Adrenal gland (tissue), 12 donors: ENCODE data around the gene UBE2E2. TPM values are rescaled to one million over a fixed set of nuclear protein-coding genes. Genes with fewer than 3 reads are reported as not detected.

Source experiments
- DNase-seq, 7 donors: peaks; one replicate each; pipeline ENCODE4 v3.0.0-alpha.2; 2019 to 2020
- H3K27ac ChIP-seq, 5 donors: fragments of 200-600 bp; sonication (generic) in 4 of 5; 1 replicate in 3 of 5; 2 replicates in 2 of 5; pipeline versions ENCODE4 v1.5.1 to v1.8.0; 2016 to 2020; ENCODE audit warnings: mild to moderate bottlenecking in 1 of 5
- H3K27me3 ChIP-seq: fragments of 200-600 bp; 2 replicates; pipeline ENCODE4 v1.8.0; 2021
- H3K36me3 ChIP-seq, 2 donors: fragments of 200-600 bp; replicated peaks in 1 of 2; 1 replicate in 1 of 2; 2 replicates in 1 of 2; pipeline versions ENCODE4 v1.5.1 to v1.8.0; 2018 to 2022
- H3K4me1 ChIP-seq, 2 donors: fragments of 200-600 bp; replicated peaks in 1 of 2; 1 replicate in 1 of 2; 2 replicates in 1 of 2; pipeline versions ENCODE4 v1.5.1 to v1.8.0; 2018 to 2021
- H3K4me3 ChIP-seq, 4 donors: fragments of 200-600 bp; sonication (generic) in 3 of 4; one replicate each; pipeline ENCODE4 v1.5.1; 2016 to 2018
- H3K9me3 ChIP-seq, 3 donors: fragments of 200-600 bp; sonication (generic) in 1 of 3; replicated peaks in 1 of 3; 1 replicate in 2 of 3; 2 replicates in 1 of 3; pipeline versions ENCODE4 v1.5.1 to v1.8.0; 2016 to 2021
- POLR2A ChIP-seq, 2 donors: fragments of 450-650 bp; IDR thresholded peaks; one replicate each; pipeline ENCODE4 v1.6.1; 2017; ENCODE audit warnings: antibody characterized with exemption in 2 of 2, mild to moderate bottlenecking in 2 of 2, moderate library complexity in 1 of 2
- WGBS, 4 donors: extraction: QIAGEN DNeasy Blood & Tissue Kit in 2 of 4; methylation state at CpG; one replicate each; pipeline versions ENCODE4 v1.1.5 to v1.1.7; 2013 to 2017; 5-methylcytosine and 5-hydroxymethylcytosine counted together
- intact Hi-C, 2 donors: fragments of 100-400 bp; cut with DNase I; formaldehyde crosslinking; loops; one replicate each; pipeline versions ENCODE4 v1.14.1 to v1.15.0; 2022 to 2023
- polyA plus RNA-seq, 3 donors: library from polyadenylated mRNA; stranded (reverse); fragments of 200-250 nt in 2 of 3; fragments of 350-450 nt in 1 of 3; fragmentation: Illumina TruSeq in 1 of 3; extraction: RNeasy Lipid Tissue Mini Kit (QIAGEN cat#74804) in 1 of 3; gene quantifications; one replicate each; pipeline ENCODE4 v1.2.3, GENCODE V29; 2013 to 2014
- total RNA-seq, 9 donors: library from RNA; depleted of rRNA in 4 of 9; stranded (reverse); fragments of >200 nt in 4 of 9; fragments of 120-200 nt in 1 of 9; fragmentation: NEBNext Ultra II Directional in 1 of 9; extraction: Animal tissue kit (Norgen Biotek cat#: 25700) in 1 of 9; gene quantifications; one replicate each; pipeline versions ENCODE4 v1.1.0 to v1.2.4, GENCODE V29; 2013 to 2023
- TF ChIP-seq, protein P1 (sequence below), 6 experiments: fragments of 450-650 bp in 4 of 6; fragments of 200-600 bp in 2 of 6; sonication (generic) in 1 of 6; IDR thresholded peaks; 1 replicate in 5 of 6; 2 replicates in 1 of 6; pipeline versions ENCODE4 v1.5.1 to v1.8.0; 2016 to 2021; ENCODE audit warnings: antibody characterized with exemption in 6 of 6, mild to moderate bottlenecking in 2 of 6, moderate library complexity in 1 of 6
- donor health status: healthy with polysubstance abuse.
- donor health status: Bipolar disorder and iron deficiency.
- donor health status: DM: yes; HTN: yes; CAD: no.
- donor health status: DM: no; HTN: no; CAD: no.
- donor health status: DM: no; HTN: no; CAD: no.
- donor health status: DM: yes; HTN: yes; CAD: no.

The UBE2E2 gene
- total and polyA plus RNA-seq, 12 donors = 9.3 to 29.6 (median 20.7) TPM

- TF ChIP-seq POLR2A (IDR thresholded peaks at IDR 0.05) = no peak
- TF ChIP-seq, protein P1, sequence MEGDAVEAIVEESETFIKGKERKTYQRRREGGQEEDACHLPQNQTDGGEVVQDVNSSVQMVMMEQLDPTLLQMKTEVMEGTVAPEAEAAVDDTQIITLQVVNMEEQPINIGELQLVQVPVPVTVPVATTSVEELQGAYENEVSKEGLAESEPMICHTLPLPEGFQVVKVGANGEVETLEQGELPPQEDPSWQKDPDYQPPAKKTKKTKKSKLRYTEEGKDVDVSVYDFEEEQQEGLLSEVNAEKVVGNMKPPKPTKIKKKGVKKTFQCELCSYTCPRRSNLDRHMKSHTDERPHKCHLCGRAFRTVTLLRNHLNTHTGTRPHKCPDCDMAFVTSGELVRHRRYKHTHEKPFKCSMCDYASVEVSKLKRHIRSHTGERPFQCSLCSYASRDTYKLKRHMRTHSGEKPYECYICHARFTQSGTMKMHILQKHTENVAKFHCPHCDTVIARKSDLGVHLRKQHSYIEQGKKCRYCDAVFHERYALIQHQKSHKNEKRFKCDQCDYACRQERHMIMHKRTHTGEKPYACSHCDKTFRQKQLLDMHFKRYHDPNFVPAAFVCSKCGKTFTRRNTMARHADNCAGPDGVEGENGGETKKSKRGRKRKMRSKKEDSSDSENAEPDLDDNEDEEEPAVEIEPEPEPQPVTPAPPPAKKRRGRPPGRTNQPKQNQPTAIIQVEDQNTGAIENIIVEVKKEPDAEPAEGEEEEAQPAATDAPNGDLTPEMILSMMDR (IDR thresholded peaks at IDR 0.05) = no peak
- Histone ChIP-seq H3K9me3 (no peaks in the 10 kb centered on the region), H3K27me3 (no peaks in the 10 kb centered on the region), H3K36me3 (no peaks in the 10 kb centered on the region), H3K27ac (no peak overlapping the region), H3K4me1 (no peaks in the 10 kb centered on the region), H3K4me3 (no peak overlapping the region)
- 88 to 96% (median 91%) methylated on average over 3 of the region's 3 CpGs for WGBS, 4 donors
- intact Hi-C loops = no loop called here
- no peak for DNase-seq
Observed at GRCh38 chr3:23461069-23461468, 257.9 kb downstream of the UBE2E2 start.

DNA sequence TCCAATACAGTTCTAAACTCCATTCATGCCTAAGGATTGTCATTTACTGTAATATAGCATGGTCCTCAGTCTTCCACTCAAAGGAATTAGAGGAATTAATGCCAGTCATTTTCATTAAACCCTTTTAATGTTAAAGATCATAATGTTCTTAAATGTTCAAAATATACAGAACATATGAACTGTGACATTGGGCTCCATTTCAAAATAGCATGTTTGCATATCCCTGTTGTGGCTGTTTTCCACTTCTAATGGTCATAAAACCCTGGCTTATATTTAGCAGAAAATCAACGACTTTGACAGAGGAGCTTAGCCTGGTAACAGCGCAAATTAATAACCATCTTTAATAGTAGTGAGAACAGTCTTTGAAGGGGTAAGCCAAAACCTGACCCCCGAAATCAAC, 260.7 kb downstream of the UBE2E2 start:
- DNase-seq = no peak
- WGBS, 4 donors = 76 to 90% (median 86%) methylated on average over 3 of the region's 3 CpGs
- TF ChIP-seq, protein P1 (IDR thresholded peaks at IDR 0.05) = no peak
- no peak for TF ChIP-seq POLR2A (IDR thresholded peaks at IDR 0.05)
- Histone ChIP-seq H3K27me3 (no peaks in the 10 kb centered on the region), H3K4me1 (no peaks in the 10 kb centered on the region), H3K4me3 (no peak overlapping the region), H3K36me3 (no peaks in the 10 kb centered on the region), H3K27ac (no peak overlapping the region), H3K9me3 (no peaks in the 10 kb centered on the region)
- intact Hi-C loops = no loop called here

GRCh38 chr3:23465569-23465968, 262.4 kb downstream of the UBE2E2 start:
- intact Hi-C loops = no loop called here
- Histone ChIP-seq H3K4me1 (no peaks in the 10 kb centered on the region), H3K27ac (no peak overlapping the region), H3K9me3 (no peaks in the 10 kb centered on the region), H3K36me3 (no peaks in the 10 kb centered on the region), H3K4me3 (no peak overlapping the region), H3K27me3 (no peaks in the 10 kb centered on the region)
- TF ChIP-seq, protein P1 (IDR thresholded peaks at IDR 0.05) = no peak
- no peak for TF ChIP-seq POLR2A (IDR thresholded peaks at IDR 0.05)
- no peak for DNase-seq

DNA sequence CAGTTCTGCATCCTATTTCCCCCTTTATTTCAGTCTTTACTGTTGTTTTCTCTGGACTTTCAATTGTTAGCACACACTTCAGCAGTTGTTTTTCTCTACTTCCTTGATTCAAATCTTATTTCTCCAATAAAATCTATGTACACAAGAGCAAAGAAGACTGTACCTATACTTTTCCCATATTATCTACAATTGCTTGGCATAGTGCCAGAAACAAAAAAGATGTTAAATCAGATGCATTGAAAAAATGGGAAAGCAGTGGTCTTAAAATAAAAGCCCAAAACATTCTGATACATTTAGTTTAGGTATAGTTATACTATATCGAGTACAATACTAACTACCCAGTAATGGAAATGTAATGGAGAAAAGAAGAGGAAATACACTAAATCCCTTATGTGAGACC, 265.1 kb downstream of the UBE2E2 start:
- Histone ChIP-seq H3K9me3 (no peaks in the 10 kb centered on the region), H3K36me3 (no peaks in the 10 kb centered on the region), H3K27me3 (no peaks in the 10 kb centered on the region), H3K27ac (no peak overlapping the region), H3K4me1 (no peaks in the 10 kb centered on the region), H3K4me3 (no peak overlapping the region)
- intact Hi-C loops = no loop called here
- 92 to 97% (median 94%) methylated on average over 1 of the region's 1 CpG for WGBS, 4 donors
- TF ChIP-seq, protein P1 (IDR thresholded peaks at IDR 0.05) = no peak
- TF ChIP-seq POLR2A (IDR thresholded peaks at IDR 0.05) = no peak
- DNase-seq = no peak
